Islet precursor cell (in vitro differentiated cells): ENCODE measurements around the gene FAM181A.

Experiments
- DNase-seq: peaks from one replicate; pipeline ENCODE4 v3.0.0-alpha.2; 2018

The FAM181A gene

DNA sequence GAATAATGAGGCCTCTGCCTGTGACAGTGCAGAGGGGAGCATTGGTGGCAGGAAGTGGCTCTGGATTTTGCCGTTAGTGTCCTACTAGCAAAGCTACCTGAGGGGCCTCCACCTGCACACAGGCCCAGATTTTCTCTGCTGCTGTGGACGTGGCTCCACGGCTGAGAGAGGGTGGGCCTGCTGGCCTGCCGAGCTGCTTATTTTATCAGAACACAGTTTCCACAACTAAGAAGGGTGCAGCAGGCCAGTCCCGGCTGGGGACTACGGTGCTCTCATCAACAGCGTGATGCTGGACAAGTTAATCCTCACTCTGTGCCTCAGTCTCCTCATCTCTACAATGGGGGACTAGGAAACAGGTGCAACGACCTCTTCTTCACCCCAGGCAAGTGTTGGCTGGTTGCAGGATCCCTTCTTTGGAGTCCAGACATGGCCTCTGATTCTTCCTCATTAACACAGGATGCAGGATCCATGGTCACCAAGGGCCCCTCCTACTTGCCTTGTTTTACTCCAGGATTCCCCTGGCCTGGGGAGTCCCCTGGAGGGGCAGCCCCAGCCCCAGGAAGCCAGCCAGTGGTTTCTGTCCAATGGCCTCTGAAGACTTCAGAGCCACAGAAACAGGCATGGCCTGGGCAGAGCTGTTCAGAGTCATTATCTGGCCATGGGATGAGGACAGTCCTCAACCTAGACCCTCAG, 3.3 kb downstream of the FAM181A start:
- no peak for DNase-seq

DNA sequence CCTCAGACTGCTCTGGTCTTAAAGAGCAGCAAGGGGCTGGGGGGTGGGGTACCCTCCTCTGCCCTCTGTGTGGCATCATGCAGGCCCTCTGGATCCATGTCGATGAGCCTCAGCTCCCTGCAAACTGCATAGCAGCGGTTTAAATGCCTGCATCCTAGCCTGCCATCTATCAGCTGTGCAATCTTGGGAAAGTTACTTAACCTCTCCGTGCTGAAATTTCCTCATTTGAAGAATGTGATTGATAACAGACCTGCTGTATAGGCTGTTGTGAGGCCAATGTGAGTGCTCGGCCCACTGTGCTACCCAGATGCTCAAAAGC, 3.8 kb downstream of the FAM181A start:
- DNase-seq = no peak

DNA sequence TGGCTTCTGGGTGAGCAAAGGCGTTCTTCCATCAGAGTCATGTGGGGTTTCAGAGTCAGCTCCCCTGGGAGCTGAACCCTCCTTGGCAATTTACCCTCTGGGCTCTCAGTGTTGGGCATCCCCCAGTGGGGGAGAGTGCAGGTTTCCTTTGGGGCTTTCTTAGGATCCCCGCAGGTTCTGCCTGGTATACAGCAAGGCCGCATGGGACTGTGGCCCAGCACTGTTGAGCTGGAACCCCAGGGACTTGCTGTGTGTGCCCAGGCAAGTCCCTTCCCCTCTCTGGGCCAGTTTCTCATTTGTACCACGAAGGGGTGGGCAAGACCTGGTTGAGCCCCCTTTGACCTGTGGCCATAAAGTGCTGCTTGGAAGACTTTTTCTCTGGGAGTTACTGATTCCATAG, 5.5 kb downstream of the FAM181A start:
- no peak for DNase-seq

DNA sequence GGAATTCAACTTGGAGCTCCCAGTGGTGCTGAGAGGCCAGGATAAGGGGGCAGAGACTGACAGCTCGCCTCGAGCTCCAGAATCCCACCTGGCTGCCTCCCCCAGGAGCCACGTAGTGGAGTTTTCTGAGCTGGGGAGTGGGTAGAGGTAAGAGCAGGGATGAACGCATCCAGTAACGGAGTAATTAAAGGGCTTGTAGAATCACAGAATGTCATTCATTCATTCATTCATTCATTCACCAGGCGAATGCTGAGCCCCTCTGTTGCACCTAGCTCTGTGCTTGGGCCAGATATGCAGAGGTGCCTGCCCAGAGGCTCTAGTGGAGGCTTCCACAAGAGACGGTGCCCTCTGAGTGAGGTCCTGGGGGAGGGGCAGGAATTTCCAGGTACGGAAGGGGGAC, 8.1 kb downstream of the FAM181A start:
- no peak for DNase-seq

DNA sequence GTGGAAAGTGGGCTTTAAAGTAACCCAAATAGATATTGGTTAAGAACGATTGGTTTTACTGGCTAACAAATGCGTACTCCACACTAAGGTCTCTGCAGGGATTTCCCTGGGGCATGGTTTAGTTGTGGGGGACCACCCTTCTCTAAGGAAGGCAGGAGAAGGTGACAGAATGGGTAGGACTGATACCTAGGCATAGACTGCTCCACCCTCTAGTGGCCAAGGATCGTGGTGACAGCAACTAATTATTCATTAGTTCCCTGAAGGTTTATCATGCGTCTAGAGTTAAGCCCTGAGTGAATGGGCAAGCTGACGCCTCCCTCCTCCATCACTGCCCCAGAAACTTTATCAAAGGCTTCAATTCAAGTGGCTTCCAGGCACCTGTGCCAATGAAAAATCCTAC, 9.1 kb downstream of the FAM181A start:
- no peak for DNase-seq

DNA sequence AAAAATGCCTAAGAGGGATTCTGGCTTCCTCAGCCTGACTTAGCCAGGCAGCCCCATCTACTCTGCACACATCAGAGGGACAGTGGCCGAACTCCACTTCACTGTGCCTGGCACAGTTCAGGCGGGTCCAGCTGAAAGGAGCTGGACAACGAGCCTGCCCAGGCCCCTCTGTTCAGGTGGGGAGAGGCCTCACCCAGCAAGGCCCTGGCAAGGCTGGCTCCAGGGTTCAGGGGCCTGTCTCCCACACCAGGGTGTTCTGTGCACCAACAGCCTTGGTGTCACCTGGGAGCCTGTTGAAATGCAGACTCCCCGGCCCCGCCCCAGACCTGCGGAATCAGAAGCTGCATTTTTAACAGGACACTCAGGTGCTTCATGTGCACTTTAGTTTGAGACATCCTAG, 9.8 kb downstream of the FAM181A start:
- DNase-seq = no peak

DNA sequence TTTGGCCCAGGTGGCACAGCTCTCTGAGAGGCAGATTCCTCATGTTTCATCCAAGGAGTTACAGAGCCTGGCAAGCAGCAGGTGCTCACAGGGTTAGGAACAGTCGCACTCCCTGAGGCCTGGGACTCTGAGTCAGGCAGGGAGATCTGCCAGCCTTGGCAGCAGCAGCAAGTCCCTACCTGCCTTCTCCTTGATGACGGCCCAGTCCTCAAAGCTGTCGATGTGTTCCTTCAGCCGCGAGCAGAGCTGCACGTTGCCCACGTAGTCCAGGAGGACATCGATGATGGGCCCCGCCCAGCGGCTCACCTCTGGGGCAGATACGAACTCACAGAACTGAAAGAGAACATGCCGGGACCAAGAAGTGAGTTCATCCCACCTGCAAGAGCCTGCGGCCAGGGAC, 10.4 kb downstream of the FAM181A start:
- no peak for DNase-seq

DNA sequence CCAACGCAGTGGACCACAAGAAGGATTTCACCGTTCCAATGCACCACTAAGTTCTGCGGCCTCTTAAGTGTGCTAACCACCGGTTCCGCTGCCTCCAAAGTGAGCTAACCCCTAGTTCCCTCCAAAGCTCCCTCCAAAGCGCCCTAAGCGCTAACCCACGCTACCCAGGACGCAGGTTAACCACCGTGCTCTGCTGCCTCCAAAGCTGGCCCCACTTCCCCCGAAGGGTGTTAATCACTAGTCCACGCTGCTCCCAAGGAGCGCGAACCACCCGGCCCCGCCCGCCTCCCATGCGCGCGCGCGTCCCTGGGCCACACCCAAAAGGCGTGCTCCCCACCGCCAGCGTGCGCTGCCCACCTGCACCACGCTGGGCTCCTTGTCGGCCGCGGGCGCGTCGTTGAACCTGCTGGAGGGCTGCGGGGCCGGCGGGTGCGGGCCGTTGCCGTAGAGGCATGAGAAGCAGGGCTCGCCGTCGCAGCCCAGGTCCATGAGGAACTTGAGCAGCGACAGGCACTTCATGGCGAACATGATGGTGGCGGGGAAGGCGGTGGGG, 11.7 kb downstream of the FAM181A start:
- DNase-seq = no peak

DNA sequence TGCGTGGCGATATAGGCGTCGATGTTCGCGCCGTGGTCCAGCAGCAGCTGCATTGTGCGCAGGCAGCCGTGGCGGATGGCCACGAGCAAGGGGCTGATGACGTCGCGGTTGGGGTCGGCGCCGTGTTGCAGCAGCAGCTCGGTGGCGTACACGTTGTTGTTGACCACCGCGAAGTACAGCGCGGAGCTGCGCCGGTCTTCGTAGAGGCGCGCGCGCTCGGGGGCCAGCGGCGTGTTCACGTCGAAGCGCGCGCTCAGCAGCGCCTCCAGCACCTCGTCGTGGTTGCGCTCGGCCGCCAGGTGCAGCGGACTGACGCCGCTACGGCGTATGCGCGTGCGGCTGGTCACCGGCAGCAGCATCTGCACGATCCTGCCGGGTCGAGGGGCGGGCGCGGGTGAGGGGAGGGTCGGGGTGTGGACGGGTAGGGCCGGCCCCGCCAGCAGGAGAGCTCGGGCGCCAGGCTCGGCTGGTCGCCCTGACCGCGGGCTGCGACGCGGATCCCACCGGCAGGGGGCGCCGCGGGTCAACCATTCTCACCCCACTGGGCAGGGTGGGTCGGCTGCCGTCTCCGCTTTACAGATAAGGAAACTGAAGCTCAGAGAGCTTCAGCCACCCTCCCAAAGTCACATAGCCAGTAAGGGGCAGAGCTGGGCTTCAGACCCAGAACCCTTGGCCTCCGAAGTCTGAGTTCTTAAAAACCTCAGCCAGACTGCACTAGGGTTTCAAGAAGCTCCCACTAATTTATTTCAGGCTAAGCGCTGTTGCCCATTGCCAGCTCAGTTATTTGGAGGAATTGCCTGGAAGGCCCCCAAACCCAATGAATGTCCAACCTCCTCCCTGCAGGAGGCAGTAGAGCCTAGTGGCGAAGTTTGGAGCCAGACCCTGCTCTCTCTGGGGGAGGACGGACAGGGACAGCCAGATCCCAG, 12.4 kb downstream of the FAM181A start:
- peak; percentile 95 for DNase-seq

DNA sequence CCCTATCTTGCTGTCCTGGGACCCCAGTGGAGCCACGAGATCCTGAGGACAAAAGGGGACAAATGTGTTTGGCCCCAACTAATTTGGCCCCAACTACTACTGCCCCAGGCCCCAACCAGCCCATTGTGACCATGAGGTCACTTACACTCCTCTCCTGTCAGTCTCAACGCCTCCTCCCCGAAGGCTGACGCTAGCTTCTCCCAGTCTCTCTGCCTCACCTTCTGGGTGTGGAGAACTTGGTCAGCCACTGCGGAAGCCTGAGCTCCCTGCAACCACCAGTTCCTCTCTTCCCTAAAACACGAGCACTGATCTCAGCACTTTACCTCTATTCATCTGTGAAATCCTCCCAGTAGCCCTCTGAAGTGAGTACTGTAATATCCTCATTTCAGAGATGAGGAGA, 13.3 kb downstream of the FAM181A start:
- DNase-seq = no peak

DNA sequence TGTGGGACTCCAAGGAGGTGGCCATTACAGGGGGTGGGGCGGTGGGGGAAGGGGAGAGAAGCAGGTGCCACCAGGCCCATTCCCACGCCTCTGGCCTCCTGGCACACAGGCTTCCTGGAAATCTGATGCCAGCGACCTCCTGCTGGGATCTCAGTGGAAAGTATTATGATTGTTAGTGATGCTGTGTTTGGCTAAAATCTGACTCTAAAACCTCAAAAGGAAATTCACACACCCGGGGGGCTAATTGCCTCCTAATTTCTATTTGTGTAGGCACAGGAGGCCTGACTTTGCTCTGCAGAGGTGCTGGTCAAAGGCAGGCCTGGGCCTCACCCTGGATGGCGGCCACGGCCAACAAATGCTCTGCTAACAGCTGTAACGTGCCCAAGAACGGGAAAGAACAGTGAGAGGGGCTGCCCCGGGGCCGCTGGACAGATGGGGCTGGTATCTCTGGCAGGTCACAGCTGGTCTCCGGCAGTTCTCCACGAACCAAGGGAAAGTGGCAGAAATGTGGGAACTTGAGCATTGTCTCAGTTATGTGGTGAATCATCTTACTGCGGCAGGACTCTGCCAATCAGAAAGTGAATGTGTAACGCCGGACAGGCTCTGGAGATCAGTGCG, 14.3 kb downstream of the FAM181A start:
- DNase-seq = no peak

DNA sequence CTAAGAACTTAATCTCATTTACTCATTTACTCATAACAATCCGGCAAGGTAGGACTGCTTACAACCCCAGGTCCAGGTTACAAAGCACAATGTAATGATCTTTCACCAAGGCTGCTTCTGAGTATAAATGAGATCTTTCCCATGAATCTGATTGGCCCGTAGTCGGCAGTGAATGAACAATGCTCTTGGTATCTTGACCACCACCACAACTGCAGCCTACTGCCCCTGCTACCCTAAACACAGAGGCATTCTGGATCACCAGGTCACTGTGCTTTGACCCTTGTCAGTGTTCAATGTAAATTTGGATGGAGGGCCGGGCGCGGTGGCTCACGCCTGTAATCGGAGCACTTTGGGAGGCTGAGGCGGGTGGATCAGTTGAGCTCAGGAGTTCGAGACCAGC, 15.9 kb downstream of the FAM181A start:
- peak; percentile 74 for DNase-seq

DNA sequence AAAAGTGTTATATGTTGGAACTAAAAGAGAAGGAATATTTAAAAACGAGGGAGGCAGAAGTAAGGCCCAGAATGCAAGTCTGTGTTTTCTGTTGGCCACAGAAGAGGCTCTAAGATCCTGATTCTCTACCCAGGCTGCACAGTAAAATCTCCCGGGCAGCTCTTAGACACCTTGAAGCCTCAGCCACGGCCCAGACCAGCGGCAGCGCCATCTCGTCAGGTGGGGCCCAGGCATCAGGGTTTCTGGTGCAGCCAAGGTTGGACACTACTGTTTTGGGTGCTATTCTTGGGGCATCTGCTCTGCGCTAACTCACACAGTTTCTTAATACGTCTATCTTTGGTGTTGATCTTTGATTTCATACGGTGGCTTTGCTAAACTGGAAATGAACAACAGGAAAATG, 16.8 kb downstream of the FAM181A start:
- DNase-seq = no peak

DNA sequence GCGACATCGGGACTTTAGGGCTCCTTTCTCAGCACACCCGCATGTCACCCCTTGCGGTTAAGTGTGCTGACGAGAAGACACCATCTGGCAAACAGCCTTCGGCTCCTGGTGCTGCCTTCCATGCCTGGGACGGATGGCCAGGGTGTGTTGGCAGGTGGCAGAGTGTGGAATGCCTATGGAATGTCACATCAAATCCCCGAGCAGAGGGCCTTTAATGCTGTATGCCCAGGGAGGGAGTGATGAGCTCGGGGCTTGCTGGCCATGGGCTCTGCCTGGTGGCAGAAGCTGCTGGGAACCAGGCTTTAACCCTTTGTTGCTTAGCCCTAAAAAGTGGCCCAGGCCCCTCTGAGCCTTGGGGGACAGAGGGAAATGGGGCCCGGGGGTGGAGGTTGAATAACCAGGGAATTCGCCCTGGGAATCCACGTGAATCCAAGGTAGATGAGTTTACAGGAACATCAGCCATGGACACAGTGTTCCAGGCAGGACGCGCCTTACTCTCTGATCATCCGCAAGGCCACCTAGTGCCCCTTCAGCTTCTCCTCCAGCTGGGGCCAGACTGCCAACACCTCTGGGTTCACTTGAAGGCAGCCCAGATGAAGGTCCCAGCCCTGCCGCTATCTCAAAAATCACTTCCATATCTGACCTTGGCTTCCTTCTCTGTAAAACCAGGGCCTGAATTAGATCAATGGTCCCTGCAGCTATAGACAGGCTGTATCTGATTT, 17.4 kb downstream of the FAM181A start:
- DNase-seq = no peak

DNA sequence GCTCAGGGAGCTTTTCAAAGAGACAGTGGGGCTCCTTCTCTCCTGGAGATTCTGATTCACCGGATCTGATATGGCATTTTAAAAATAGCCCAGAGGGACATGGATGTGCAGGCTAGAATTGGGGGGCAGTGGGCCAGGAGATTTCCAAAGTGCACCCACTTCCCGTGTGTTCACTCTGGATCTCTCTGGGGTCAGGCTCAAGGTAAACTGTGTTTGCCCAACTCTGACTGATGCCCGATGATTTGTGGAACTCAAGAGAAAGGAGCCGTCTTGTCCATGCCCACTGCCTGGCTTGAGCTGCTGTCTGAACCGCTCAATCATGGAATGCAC, 17.9 kb downstream of the FAM181A start:
- DNase-seq = no peak

DNA sequence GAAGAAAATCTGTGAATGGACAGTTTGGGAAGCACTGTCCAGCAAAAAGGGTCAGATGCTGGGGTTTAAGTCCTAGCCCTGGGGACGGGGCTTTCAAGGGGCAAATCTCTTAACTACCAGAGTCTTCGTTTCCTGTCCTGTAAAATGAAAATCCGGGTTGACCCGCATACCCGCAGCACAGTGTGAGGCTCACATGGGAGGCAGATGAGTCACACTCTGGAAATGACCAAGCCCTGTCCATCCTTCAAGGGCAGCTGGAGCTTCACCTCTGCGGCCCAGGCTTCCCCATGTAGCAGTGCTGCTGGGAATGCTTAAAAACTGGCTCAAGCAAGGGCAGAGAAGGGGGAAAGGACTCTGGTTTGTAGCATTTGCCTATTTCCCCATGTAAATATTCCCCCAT, 19.0 kb downstream of the FAM181A start:
- peak; percentile 87 for DNase-seq

DNA sequence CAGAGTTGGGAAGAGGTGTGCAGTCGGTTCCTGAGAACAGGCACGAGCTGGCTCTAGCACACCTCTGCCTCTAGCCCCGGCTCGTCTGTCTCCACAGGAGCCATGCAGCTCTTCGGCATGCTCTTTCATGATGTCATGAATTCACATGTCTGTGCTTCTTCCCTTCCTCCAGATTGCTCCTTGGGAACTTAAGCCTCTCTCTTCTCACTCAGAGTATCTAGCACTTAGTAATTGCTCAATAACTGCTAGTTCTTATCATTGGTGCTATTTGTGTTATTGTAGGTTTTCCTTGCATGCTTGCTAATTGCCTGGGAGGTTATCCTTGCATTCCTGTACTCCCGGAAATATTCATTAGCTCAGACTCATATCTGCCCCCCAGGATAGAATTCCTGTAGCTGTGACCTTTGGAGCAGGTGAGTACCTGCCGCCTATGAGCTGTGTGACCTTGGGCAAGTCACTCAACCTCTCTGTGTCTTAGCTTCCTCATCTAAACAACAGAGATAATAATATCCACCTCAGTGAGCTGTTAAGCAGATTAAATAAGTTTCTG, 19.5 kb downstream of the FAM181A start:
- DNase-seq = peak; percentile 79

DNA sequence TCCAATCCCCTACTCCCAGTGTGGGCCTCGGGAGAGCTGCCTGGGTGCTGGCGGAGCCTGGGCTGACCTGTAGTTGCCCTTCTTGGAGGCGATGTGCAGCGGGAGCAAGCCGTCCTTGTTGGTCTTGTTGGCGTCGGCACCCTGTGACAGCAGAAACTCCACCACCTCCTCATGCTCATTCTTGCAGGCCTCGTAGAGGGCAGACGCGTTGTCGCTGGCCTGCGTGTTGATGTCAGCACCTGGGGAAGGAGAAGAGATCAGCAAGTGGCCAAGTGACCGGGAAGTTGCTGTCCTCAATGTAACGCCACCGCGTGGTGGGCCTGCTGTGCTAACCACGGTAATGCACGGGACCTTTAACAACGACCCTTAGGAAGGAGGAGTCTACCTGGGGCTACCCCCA, 20.1 kb downstream of the FAM181A start:
- no peak for DNase-seq

DNA sequence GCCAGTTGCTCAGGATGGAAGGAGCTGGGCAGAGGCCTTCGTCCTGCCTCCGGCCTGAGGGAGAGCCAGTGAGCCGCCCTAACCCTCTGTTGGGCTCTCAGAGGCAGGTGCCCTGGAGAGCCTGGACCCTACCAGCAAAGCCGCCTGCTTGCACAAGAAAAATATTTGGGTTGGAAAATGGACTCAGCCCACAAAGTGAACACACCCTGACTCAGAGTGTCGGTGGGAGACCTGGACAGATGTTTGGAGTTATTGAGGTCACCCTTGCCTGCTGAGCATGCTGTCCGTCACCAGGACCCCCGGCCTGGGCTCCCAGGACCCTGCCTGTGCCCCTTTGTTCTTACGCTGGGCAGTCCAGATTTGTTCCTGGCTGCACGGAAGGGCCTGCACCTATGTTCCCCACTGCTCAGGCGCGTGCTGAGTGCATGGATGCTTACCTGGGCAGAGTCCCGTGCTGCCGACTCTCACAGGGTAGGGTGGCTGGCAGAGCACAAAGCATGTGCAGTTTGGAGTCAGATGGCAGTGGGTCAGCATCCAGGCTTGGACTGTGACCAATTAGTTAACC, 22.4 kb downstream of the FAM181A start:
- DNase-seq = no peak

DNA sequence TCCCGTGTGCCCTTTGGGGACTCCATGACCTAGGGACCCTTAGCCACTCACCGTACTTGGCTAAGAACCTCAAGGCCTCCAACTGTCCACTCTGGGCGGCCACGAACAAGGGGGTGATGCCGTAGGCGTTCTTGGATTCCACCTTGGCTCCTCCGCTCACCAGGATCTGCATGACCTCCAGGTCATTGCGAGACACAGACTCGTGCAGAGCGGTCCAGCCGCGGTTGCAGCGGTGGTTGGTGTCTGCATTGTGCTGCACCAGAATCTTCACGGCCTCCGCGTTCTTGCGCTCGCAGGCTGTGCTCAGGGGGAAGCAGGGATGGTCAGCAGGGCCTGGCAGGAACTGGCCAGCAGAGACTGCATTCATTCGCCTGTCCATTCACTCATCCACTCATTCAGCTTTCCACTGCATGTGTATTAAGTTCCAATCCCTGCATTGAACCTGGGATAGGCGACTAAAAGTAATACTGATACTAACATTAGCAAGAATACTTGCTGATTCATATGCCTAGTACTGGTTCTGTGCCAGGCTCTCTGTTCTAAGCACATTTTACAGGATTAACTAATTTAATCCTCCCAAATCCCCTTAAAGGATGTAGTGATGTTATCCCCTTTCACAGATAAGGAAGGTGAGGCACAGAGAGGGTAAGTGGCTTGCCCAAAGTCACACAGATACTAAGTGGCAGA, 23.9 kb downstream of the FAM181A start:
- DNase-seq = no peak

DNA sequence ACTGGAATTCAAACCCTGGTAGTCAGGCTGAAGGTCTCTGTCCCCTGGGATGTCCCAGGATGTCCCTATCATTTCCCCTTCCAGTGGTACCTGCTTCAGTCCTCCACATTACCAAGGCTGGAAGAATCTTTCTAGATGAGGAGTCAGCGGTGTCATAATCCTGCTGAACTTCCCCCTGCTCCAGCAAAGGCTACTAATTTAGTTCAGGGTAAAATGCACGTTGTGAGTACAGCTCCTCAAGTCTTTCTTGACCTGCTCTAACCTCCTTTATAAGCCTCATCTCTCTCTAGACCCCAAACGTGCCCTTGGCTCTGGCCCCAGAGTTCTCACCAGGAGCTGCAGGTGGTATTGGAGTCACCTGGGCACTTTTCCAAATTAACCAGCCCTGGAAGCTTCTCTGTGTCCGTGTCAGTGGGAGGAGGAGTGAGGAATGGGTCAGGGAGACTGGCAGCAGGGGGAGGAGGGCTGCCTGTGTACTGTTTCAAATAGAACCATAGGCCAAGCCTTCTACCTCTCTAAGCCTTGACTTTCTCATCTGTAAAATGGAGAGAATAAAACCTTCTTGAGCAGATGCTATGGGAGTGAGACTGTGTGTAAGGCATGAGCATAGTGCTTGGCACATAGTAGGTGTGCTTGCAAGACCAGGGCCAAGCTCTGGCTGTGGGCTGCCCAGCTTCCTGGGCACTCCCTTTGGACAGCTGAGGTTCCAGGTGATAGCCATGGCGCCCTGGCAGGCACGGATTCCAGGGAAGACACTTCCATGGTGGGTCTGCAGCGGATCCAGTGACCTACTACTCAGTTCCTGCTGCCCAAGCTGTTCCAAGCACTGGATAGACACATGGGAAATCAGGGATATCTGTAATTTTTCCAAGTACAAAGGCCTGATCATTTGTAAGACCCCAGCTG, 24.7 kb downstream of the FAM181A start:
- DNase-seq = no peak
